ENCODE results near the gene DHX15.

DHX15 gene

DNA sequence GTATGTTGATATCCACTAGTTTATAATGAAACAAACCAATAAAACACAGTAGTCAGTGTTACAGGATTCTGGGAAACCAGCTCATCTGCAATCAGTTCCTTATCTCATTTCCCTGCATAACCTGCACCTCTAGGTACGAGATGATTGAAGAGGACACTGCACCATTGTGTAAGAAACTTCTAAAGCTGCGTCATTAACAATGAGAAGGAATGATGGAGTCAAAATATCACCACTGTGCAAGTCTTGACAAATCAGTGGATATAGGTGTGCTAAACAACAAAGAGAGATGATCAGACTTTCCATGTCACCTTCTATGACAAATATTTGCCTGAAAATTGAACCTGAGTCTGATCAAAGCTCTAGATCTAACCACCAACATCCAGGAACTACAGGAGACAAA, 40.7 kb upstream of the DHX15 start:
- no peak overlapping the region for H3K4me3 ChIP-seq (ENCODE audit: low read depth, low read length, poor library complexity, severe bottlenecking)
- H3K27me3 ChIP-seq (ENCODE audit: insufficient read depth, low read length), result no peaks in the 10 kb centered on the region
- H3K27ac ChIP-seq (ENCODE audit: low read depth, low read length, poor library complexity, severe bottlenecking), result no peak overlapping the region
- no peaks in the 10 kb centered on the region for H4K20me1 ChIP-seq (ENCODE audit: insufficient read depth, low read length)
- H2AFZ ChIP-seq (ENCODE audit: low read length), result no peak overlapping the region
- H3K9ac ChIP-seq (ENCODE audit: low read length), result no peak overlapping the region
- TF ChIP-seq EZH2 (IDR thresholded peaks at IDR 0.05; ENCODE audit: borderline replicate concordance, low read length) (no peak), CTCF (IDR thresholded peaks at IDR 0.05; ENCODE audit: low read length) (no peak)
- no peaks in the 10 kb centered on the region for H3K4me1 ChIP-seq (ENCODE audit: insufficient read depth, low read length, severe bottlenecking)
- no peaks in the 10 kb centered on the region for H3K9me2 ChIP-seq (ENCODE audit: low read depth, low read length)
- H3K79me2 ChIP-seq (ENCODE audit: insufficient read depth, low read length), result no peaks in the 10 kb centered on the region
- no peaks in the 10 kb centered on the region for H3K9me3 ChIP-seq (ENCODE audit: low read length)
- H3F3A ChIP-seq (ENCODE audit: insufficient read depth, low read length), result no peaks in the 10 kb centered on the region
- no peak overlapping the region for H3K4me2 ChIP-seq (ENCODE audit: low read length)
- H3K36me3 ChIP-seq (ENCODE audit: insufficient read depth, low read length), result no peaks in the 10 kb centered on the region

DNA sequence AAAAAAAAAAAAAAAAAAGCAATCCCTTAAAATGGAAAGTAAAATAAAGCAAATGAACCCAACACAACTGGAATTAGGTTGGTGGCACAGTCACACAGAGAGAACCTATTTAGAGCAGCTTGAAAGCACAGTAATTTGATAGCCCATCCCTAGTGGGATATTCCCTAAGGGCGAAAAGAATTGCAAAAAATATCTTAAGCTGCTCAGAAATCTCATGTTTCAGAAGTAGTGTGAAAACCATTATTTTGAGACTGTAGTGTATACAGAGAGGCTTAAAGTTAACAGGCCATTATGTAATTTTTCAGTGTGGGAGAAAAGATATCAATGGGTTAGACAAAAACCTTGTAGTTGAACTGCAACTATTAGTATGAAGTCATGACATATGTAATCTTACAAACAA, 40.0 kb upstream of the DHX15 start:
- TF ChIP-seq EZH2 (IDR thresholded peaks at IDR 0.05; ENCODE audit: borderline replicate concordance, low read length) (no peak), CTCF (IDR thresholded peaks at IDR 0.05; ENCODE audit: low read length) (no peak)

DNA sequence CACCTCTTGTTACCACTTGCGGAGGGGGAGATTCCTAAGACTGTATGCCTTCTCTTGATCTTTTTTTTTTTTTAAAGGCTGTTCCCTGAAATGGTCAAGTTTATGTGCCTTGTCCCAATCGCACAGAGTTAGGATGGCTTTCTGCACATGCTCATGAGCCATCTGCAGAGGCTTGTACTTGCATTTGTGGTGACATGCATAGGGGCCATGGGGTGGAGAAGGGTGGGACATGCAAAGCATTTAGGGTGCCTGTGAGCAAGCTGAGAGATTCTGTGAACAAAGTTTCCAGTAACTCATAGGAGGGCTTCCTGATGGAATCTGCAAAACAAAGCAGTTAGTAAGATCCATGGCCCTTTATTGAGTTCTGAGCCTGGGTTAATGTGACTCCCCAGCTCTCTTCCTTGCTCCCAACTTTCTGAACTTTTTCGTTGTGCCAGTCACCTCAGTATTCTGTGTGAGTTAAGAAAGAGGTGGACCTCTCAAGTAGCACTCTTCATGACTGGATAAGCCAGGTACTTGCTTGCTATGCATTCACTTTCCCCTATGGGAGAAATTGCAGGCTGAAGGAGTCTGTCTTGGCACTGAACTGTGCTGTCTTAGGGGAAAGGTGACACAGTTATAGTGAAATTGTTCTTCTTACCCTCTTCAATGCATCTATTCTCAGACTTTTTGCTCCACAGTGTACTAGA, 37.9 kb upstream of the DHX15 start:
- H3K4me3 ChIP-seq (ENCODE audit: low read depth, low read length, poor library complexity, severe bottlenecking), result no peak overlapping the region
- no peaks in the 10 kb centered on the region for H3K9me3 ChIP-seq (ENCODE audit: low read length)
- H3K79me2 ChIP-seq (ENCODE audit: insufficient read depth, low read length), result no peaks in the 10 kb centered on the region
- no peaks in the 10 kb centered on the region for H3K4me1 ChIP-seq (ENCODE audit: insufficient read depth, low read length, severe bottlenecking)
- no peak overlapping the region for H3K9ac ChIP-seq (ENCODE audit: low read length)
- H3K27ac ChIP-seq (ENCODE audit: low read depth, low read length, poor library complexity, severe bottlenecking), result no peak overlapping the region
- no peaks in the 10 kb centered on the region for H3K36me3 ChIP-seq (ENCODE audit: insufficient read depth, low read length)
- H3K4me2 ChIP-seq (ENCODE audit: low read length), result no peak overlapping the region
- TF ChIP-seq CTCF (IDR thresholded peaks at IDR 0.05; ENCODE audit: low read length) (no peak), EZH2 (IDR thresholded peaks at IDR 0.05; ENCODE audit: borderline replicate concordance, low read length) (no peak)
- H4K20me1 ChIP-seq (ENCODE audit: insufficient read depth, low read length), result no peaks in the 10 kb centered on the region
- H2AFZ ChIP-seq (ENCODE audit: low read length), result no peak overlapping the region
- no peaks in the 10 kb centered on the region for H3K27me3 ChIP-seq (ENCODE audit: insufficient read depth, low read length)
- no peaks in the 10 kb centered on the region for H3K9me2 ChIP-seq (ENCODE audit: low read depth, low read length)
- H3F3A ChIP-seq (ENCODE audit: insufficient read depth, low read length), result no peaks in the 10 kb centered on the region

More for the DNA sequence above, 40.0 kb upstream of the DHX15 start:
- Histone ChIP-seq H3K9me3 (ENCODE audit: low read length) (no peaks in the 10 kb centered on the region), H3K9ac (ENCODE audit: low read length) (no peak overlapping the region), H4K20me1 (ENCODE audit: insufficient read depth, low read length) (no peaks in the 10 kb centered on the region), H2AFZ (ENCODE audit: low read length) (no peak overlapping the region), H3K27me3 (ENCODE audit: insufficient read depth, low read length) (no peaks in the 10 kb centered on the region), H3K4me3 (ENCODE audit: low read depth, low read length, poor library complexity, severe bottlenecking) (no peak overlapping the region), H3K9me2 (ENCODE audit: low read depth, low read length) (no peaks in the 10 kb centered on the region), H3K79me2 (ENCODE audit: insufficient read depth, low read length) (no peaks in the 10 kb centered on the region), H3K36me3 (ENCODE audit: insufficient read depth, low read length) (no peaks in the 10 kb centered on the region), H3F3A (ENCODE audit: insufficient read depth, low read length) (no peaks in the 10 kb centered on the region), H3K27ac (ENCODE audit: low read depth, low read length, poor library complexity, severe bottlenecking) (no peak overlapping the region), H3K4me2 (ENCODE audit: low read length) (no peak overlapping the region), H3K4me1 (ENCODE audit: insufficient read depth, low read length, severe bottlenecking) (no peaks in the 10 kb centered on the region)

All from OCI-LY1 (cell line).